ENCODE data around the gene FAM3C. TPM values are rescaled to one million over a fixed set of nuclear protein-coding genes. Genes with fewer than 3 reads are reported as not detected.

Gene FAM3C, protein sequence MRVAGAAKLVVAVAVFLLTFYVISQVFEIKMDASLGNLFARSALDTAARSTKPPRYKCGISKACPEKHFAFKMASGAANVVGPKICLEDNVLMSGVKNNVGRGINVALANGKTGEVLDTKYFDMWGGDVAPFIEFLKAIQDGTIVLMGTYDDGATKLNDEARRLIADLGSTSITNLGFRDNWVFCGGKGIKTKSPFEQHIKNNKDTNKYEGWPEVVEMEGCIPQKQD
- 10 to 100 TPM; 35.7 to 52.1 (median 45.3) TPM for total RNA-seq
- polyA plus RNA-seq: 10 to 100 TPM; 20.6 to 97.2 TPM
- long read RNA-seq, donor 1, transcript FAM3C-201 (10 exons, 2,508 nt): major isoform, 88 of 100 reads
- long read RNA-seq, donor 1, partial matches to known transcripts: 5 of 100 reads
- long read RNA-seq, donor 1, other reads (novel, unspliced or antisense): 6 of 100 reads
- long read RNA-seq, donor 2, transcript FAM3C-201 (10 exons, 2,508 nt): major isoform, 72 of 78 reads
- long read RNA-seq, donor 2, partial matches to known transcripts: 0 of 78 reads
- long read RNA-seq, donor 2, other reads (novel, unspliced or antisense): 6 of 78 reads
- long read RNA-seq, donor 3, transcript FAM3C-201 (10 exons, 2,508 nt): major isoform, 78 of 82 reads
- long read RNA-seq, donor 3, partial matches to known transcripts: 1 of 82 reads
- long read RNA-seq, donor 3, other reads (novel, unspliced or antisense): 3 of 82 reads

DNA sequence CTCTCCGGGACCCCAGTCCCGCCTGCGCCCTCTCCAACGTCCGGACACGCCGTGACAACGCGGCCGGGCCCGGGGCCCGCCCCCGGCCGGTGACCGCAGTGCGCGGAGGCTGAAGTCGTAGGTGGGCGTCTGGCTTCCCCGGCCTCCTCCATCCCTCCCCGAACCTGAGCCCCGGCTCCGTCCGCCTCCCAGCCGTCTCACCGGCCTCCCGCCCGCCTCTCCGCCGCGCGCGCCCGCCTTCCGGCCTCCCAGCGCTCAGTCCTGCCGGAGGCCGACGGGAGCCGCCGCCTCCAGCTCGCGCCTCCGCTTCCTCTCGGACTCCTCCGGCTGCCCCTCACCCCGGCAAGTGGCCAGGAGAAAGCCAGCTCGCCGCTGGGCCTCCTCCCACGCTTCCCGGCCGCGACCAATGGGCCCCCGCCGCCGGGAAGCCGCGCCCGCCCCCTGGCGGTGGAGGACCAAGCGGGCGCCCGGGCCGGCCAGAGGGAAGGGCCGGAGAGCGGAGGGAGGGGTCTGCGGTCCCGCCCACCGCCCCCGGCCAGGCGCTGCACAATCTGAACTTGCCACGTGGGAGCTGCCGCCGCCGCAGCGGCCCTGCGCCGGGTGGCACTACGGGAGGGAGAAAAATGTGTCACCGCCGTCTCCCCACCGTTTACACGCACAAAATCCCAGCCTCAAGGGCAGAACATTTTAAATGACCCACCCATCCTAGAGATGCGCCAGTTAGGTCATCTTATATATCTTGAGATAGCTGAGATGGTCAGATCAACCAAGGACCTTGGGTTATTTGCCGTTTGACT lies at the start of gene FAM3C:
FAM3C (minus strand) TSS at position 348 of the 797 bp plus-strand sequence. CDS start 13,339 bp downstream, outside the sequence.
- Histone ChIP-seq H3K36me3 (no peaks in the 10 kb centered on the region), H3K4me3 (peak within 1 kb of the TSS; percentile 66 to 95 (median 86)), H3K4me1 (peaks cover 0 to 26% (median 10%) of the 10 kb centered on the region in 12 donors), H3K9me3 (peaks cover 0 to 4% (median 0%) of the 10 kb centered on the region in 12 donors), H3K27me3 (no peaks in the 10 kb centered on the region), H3K27ac (peak within 1 kb of the TSS; percentile 63 to 92 (median 86))
- peak; percentile 98 to 99 (median 99) for ATAC-seq
- DNase-seq: peak; percentile 94 to 96 (median 95)
- intact Hi-C loops (cut with DNase I): loop anchor here in 4 of 10 donors (2.0 to 10.0 kb wide), 5 partner anchors 27 to 51 kb away; no protein-coding TSS in a partner anchor
- TF ChIP-seq POLR2A (IDR thresholded peaks at IDR 0.05): peak in 1 of 2 donors; percentile 90
- TF ChIP-seq, protein P1, sequence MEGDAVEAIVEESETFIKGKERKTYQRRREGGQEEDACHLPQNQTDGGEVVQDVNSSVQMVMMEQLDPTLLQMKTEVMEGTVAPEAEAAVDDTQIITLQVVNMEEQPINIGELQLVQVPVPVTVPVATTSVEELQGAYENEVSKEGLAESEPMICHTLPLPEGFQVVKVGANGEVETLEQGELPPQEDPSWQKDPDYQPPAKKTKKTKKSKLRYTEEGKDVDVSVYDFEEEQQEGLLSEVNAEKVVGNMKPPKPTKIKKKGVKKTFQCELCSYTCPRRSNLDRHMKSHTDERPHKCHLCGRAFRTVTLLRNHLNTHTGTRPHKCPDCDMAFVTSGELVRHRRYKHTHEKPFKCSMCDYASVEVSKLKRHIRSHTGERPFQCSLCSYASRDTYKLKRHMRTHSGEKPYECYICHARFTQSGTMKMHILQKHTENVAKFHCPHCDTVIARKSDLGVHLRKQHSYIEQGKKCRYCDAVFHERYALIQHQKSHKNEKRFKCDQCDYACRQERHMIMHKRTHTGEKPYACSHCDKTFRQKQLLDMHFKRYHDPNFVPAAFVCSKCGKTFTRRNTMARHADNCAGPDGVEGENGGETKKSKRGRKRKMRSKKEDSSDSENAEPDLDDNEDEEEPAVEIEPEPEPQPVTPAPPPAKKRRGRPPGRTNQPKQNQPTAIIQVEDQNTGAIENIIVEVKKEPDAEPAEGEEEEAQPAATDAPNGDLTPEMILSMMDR (IDR thresholded peaks at IDR 0.05): peak; percentile 92 to 100 (median 98)
- whole genome bisulfite sequencing, 4 donors: 0 to 1% (median 1%) methylated on average over 41 to 85 of the region's 85 CpGs

DNA sequence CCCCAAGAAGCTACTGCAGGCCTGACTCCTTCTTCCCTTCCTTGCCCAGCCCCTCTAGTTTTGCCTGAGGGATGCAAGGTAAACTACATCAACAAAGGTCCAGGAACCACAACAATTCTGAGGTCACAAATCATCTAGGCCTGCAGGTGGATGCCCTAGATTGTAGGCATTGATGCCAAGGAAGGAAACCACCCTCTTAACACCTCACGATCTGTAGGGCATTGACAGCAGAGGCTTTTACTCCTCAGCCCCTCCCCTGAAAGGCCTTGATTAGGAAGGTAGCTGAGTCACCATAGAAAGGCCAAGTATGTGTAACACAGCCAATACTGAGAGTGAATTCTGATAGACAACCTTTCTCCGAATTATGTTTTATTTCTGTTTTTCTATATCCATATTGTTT lies 46.7 kb upstream of the FAM3C start:
- Histone ChIP-seq H3K27me3 (no peaks in the 10 kb centered on the region), H3K27ac (no peak overlapping the region), H3K4me3 (no peak overlapping the region), H3K36me3 (no peaks in the 10 kb centered on the region), H3K9me3 (peaks cover 0 to 5% (median 0%) of the 10 kb centered on the region in 12 donors), H3K4me1 (peaks cover 0 to 35% (median 9%) of the 10 kb centered on the region in 12 donors)
- WGBS, 4 donors: 89 to 94% (median 91%) methylated on average over 2 of the region's 2 CpGs
- DNase-seq (no peak), ATAC-seq (no peak)
- intact Hi-C loops (cut with DNase I): loop anchor here in 2 of 10 donors (5.0 to 10.0 kb wide), 2 partner anchors 46 to 48 kb away; partner anchors contain the start of gene FAM3C (in 2 of the 2)
- TF ChIP-seq, protein P1 (IDR thresholded peaks at IDR 0.05): no peak
- TF ChIP-seq POLR2A (IDR thresholded peaks at IDR 0.05): no peak

DNA sequence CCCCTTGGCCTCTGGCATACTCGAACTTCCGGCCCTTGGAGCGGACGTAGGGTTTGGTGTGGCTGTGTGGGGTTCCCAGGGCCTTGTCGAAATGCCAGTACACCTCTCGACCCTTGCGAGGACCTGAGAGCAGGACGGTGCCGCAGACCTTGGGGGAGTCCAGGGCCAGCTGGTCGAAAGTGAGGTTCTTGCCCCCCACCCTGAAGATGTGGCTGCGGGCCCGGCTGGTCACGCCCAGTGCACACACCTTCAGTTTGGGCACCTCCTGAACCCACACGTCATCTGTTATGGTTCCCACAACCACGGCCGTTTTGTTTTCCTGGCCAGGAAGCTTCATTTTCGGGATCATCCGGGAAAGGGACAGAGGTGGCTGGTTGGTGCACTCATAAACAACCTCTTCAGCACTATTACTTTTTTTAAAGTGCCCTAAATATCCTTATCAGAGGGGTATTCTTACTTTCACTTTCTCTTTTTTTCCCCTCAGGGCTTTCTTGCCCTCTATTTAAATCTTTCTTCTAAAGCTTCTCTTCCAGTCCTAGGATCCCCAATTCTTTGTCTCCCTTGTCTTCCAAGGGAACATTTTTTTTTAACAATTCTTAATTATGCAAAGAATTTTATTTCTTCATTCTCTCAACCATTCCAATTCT lies 44.9 kb upstream of the FAM3C start:
- peak in 2 of 4 donors; percentile 20 to 34 for ATAC-seq
- H3K9me3 ChIP-seq: peaks cover 0 to 5% (median 0%) of the 10 kb centered on the region in 12 donors
- H3K4me3 ChIP-seq: peak overlapping the region in 4 of 12 donors; percentile 15 to 28 (median 18)

More for the DNA sequence above, 44.9 kb upstream of the FAM3C start:
- peak overlapping the region in 6 of 12 donors; percentile 11 to 37 (median 25) for H3K27ac ChIP-seq
- TF ChIP-seq, protein P1 (IDR thresholded peaks at IDR 0.05): no peak
- peaks cover 0 to 22% (median 10%) of the 10 kb centered on the region in 12 donors for H3K4me1 ChIP-seq
- intact Hi-C loops (cut with DNase I): loop anchor here in 2 of 10 donors (5.0 to 10.0 kb wide), 2 partner anchors 44 to 46 kb away; partner anchors contain the start of gene FAM3C (in 2 of the 2)
- WGBS, 4 donors: 65 to 80% (median 79%) methylated on average over 18 of the region's 18 CpGs
- no peak for DNase-seq
- no peaks in the 10 kb centered on the region for H3K27me3 ChIP-seq
- no peaks in the 10 kb centered on the region for H3K36me3 ChIP-seq

Data from heart left ventricle (tissue), 16 donors.